H9 (cell line): Measurements from ENCODE around the gene ACVR1. TPM values are rescaled to one million over a fixed set of nuclear protein-coding genes. Genes with fewer than 3 reads are reported as not detected.

Experiments used
- DNase-seq: peaks from one replicate; pipeline ENCODE4 v3.0.0-alpha.2; 2017
- H2AFZ ChIP-seq: one replicate; pipeline ENCODE4 v1.6.1; 2013; ENCODE audit warnings: mild to moderate bottlenecking, low read length, control low read depth, moderate library complexity
- H2AK5ac ChIP-seq: 2 replicates; pipeline ENCODE4 v1.6.1; 2013; ENCODE audit warnings: low read length, control low read depth, mixed read lengths; ENCODE audit not compliant: insufficient read length
- H2BK120ac ChIP-seq: one replicate; pipeline ENCODE4 v1.6.1; 2013; ENCODE audit warnings: low read depth, mild to moderate bottlenecking, low read length, control low read depth, inconsistent platforms; ENCODE audit not compliant: poor library complexity, severe bottlenecking
- H2BK12ac ChIP-seq: 2 replicates; pipeline ENCODE4 v1.6.1; 2013; ENCODE audit warnings: low read length, control low read depth, mixed read lengths, low read depth; ENCODE audit not compliant: insufficient read length
- H2BK15ac ChIP-seq: 2 replicates; pipeline ENCODE4 v1.6.1; 2013; ENCODE audit warnings: low read depth, low read length, control low read depth
- H2BK20ac ChIP-seq: one replicate; pipeline ENCODE4 v1.6.1; 2013; ENCODE audit warnings: low read depth, mild to moderate bottlenecking, low read length, control low read depth, inconsistent platforms; ENCODE audit not compliant: poor library complexity, severe bottlenecking
- H2BK5ac ChIP-seq: 2 replicates; pipeline ENCODE4 v1.6.1; 2013; ENCODE audit warnings: low read length, control low read depth, mixed read lengths; ENCODE audit not compliant: insufficient read length
- H3K14ac ChIP-seq: 2 replicates; pipeline ENCODE4 v1.6.1; 2013; ENCODE audit warnings: low read length, control low read depth; ENCODE audit not compliant: insufficient read depth
- H3K18ac ChIP-seq: 2 replicates; pipeline ENCODE4 v1.6.1; 2013; ENCODE audit warnings: low read depth, mild to moderate bottlenecking, mixed read lengths, low read length, control low read depth; ENCODE audit not compliant: insufficient read length
- H3K23ac ChIP-seq: 2 replicates; pipeline ENCODE4 v1.6.1; 2013; ENCODE audit warnings: low read length, control low read depth, mixed read lengths, low read depth; ENCODE audit not compliant: insufficient read length
- H3K23me2 ChIP-seq: 2 replicates; pipeline ENCODE4 v1.6.1; 2013; ENCODE audit warnings: low read depth, mild to moderate bottlenecking, mixed read lengths, low read length, control low read depth; ENCODE audit not compliant: insufficient read length, poor library complexity, severe bottlenecking
- H3K27ac ChIP-seq: 2 replicates; pipeline ENCODE4 v1.5.1; 2013; ENCODE audit warnings: low read length, control low read depth, mixed read lengths, low read depth; ENCODE audit not compliant: insufficient read length
- H3K27me3 ChIP-seq: 2 replicates; pipeline ENCODE4 v1.6.1; 2013; ENCODE audit warnings: low read length, control low read depth, inconsistent platforms; ENCODE audit not compliant: insufficient read depth
- H3K4ac ChIP-seq: 2 replicates; pipeline ENCODE4 v1.6.1; 2013; ENCODE audit warnings: low read depth, mild to moderate bottlenecking, control low read depth, inconsistent platforms, low read length, moderate library complexity
- H3K4me1 ChIP-seq: 2 replicates; pipeline ENCODE4 v1.6.1; 2013; ENCODE audit warnings: low read length, control low read depth, inconsistent platforms; ENCODE audit not compliant: insufficient read depth
- H3K4me2 ChIP-seq: 2 replicates; pipeline ENCODE4 v1.6.1; 2013; ENCODE audit warnings: low read length, control low read depth, mixed read lengths; ENCODE audit not compliant: insufficient read length, insufficient read depth
- H3K56ac ChIP-seq: 2 replicates; pipeline ENCODE4 v1.6.1; 2013; ENCODE audit warnings: low read depth, mild to moderate bottlenecking, mixed read lengths, low read length, control low read depth; ENCODE audit not compliant: insufficient read length
- H3K79me1 ChIP-seq: 2 replicates; pipeline ENCODE4 v1.6.1; 2013; ENCODE audit warnings: low read depth, mild to moderate bottlenecking, moderate library complexity, low read length, control low read depth, inconsistent platforms; ENCODE audit not compliant: insufficient read depth, poor library complexity, severe bottlenecking
- H3K79me2 ChIP-seq: 2 replicates; pipeline ENCODE4 v1.6.1; 2013; ENCODE audit warnings: low read length, control low read depth, inconsistent platforms; ENCODE audit not compliant: insufficient read depth
- H3K9ac ChIP-seq: 2 replicates; pipeline ENCODE4 v1.6.1; 2013; ENCODE audit warnings: low read length, control low read depth, mixed read lengths; ENCODE audit not compliant: insufficient read length; ENCODE audit errors: extremely low read depth
- H3K9me3 ChIP-seq: one replicate; pipeline ENCODE4 v1.6.1; 2013; ENCODE audit warnings: low read depth, low read length, inconsistent platforms; ENCODE audit not compliant: control insufficient read depth
- H3T11ph ChIP-seq: one replicate; pipeline ENCODE4 v1.6.1; 2013; ENCODE audit warnings: mild to moderate bottlenecking, low read length, control low read depth, inconsistent platforms
- H4K20me1 ChIP-seq: one replicate; pipeline ENCODE4 v1.6.1; 2013; ENCODE audit not compliant: control insufficient read depth, insufficient read length, insufficient read depth
- H4K5ac ChIP-seq: 2 replicates; pipeline ENCODE4 v1.6.1; 2013; ENCODE audit warnings: low read depth, mild to moderate bottlenecking, mixed read lengths, low read length, control low read depth; ENCODE audit not compliant: insufficient read length
- H4K8ac ChIP-seq: replicated peaks from 2 replicates; pipeline ENCODE4 v1.6.1; 2013; ENCODE audit warnings: low read length, control low read depth, mixed read lengths, low read depth; ENCODE audit not compliant: insufficient read length
- H4K91ac ChIP-seq: 2 replicates; pipeline ENCODE4 v1.6.1; 2013; ENCODE audit warnings: low read depth, mild to moderate bottlenecking, moderate library complexity, mixed read lengths, low read length, control low read depth; ENCODE audit not compliant: insufficient read length
- H3K27ac Mint-ChIP-seq, 3 experiments: 2 replicates in 2 of 3; 3 replicates in 1 of 3; pipeline ENCODE4 v1.8.0; 2020 to 2021; ENCODE audit warnings: mixed read lengths in 3 of 3, mild to moderate bottlenecking in 1 of 3, moderate library complexity in 1 of 3
- H3K27me3 Mint-ChIP-seq: 2 replicates; pipeline ENCODE4 v1.8.0; 2021; ENCODE audit warnings: low read depth, mild to moderate bottlenecking, moderate library complexity, mixed read lengths
- H3K36me3 Mint-ChIP-seq, 3 experiments: 2 replicates in 2 of 3; 3 replicates in 1 of 3; pipeline ENCODE4 v1.8.0; 2020 to 2021; ENCODE audit warnings: low read depth in 3 of 3, mixed read lengths in 3 of 3; ENCODE audit not compliant: insufficient read depth in 1 of 3
- H3K4me1 Mint-ChIP-seq, 2 experiments: 2 replicates each; pipeline ENCODE4 v1.8.0; 2020; ENCODE audit warnings: mixed read lengths in 2 of 2
- H3K4me3 Mint-ChIP-seq, 2 experiments: 2 replicates in 1 of 2; 3 replicates in 1 of 2; pipeline ENCODE4 v1.8.0; 2020 to 2021; ENCODE audit warnings: mild to moderate bottlenecking in 2 of 2, mixed read lengths in 2 of 2, moderate library complexity in 1 of 2
- H3K9me3 Mint-ChIP-seq, 2 experiments: 2 replicates in 1 of 2; 3 replicates in 1 of 2; pipeline ENCODE4 v1.8.0; 2020; ENCODE audit warnings: mild to moderate bottlenecking in 2 of 2, mixed read lengths in 2 of 2, moderate library complexity in 1 of 2
- CTCF ChIP-seq: fragments of 200-600 bp; sonication (generic); conservative IDR thresholded peaks from 3 replicates; pipeline ENCODE4 v1.8.0; 2021; ENCODE audit warnings: antibody characterized with exemption, mild to moderate bottlenecking
- WGBS: extraction: QIAGEN DNeasy Blood & Tissue Kit; methylation state at CpG from one replicate; pipeline ENCODE4 v1.1.7; 2013; ENCODE audit warnings: missing lambda C conversion rate, low lambda C conversion rate, mixed read lengths; ENCODE audit not compliant: insufficient read length; ENCODE audit errors: extremely low coverage; 5-methylcytosine and 5-hydroxymethylcytosine counted together
- total RNA-seq: library from RNA; stranded (reverse); gene quantifications from 2 replicates; pipeline ENCODE4 v1.2.1, GENCODE V29; 2021

The ACVR1 gene
- total RNA-seq, 1 experiment from 2014 or later = 21.2 TPM

- H3K4me1 ChIP-seq = no peaks in the 10 kb centered on the region
- H2BK120ac ChIP-seq = no peak overlapping the region
- H3K23ac ChIP-seq = no peak overlapping the region
- H2BK12ac ChIP-seq = no peak overlapping the region
- no peak overlapping the region for H3K18ac ChIP-seq
- no peaks in the 10 kb centered on the region for H3K27me3 ChIP-seq
- no peak overlapping the region for H2AFZ ChIP-seq
- H2BK5ac ChIP-seq = no peak overlapping the region
- Mint-ChIP-seq H3K36me3 (peaks cover 0 to 5% (median 3%) of the 10 kb centered on the region in 3 experiments; a peak in 4 of 7 replicates), H3K27me3 (no peaks in the 10 kb centered on the region; the same call in 1 of the 2 replicates), H3K27ac (no peak overlapping the region), H3K9me3 (no peaks in the 10 kb centered on the region), H3K4me1 (peaks cover 10 to 12% of the 10 kb centered on the region in 2 experiments; a peak in 3 of 4 replicates), H3K4me3 (no peak overlapping the region)
- no peaks in the 10 kb centered on the region for H3K9me3 ChIP-seq
- no peak overlapping the region for H3T11ph ChIP-seq
- H2BK15ac ChIP-seq = no peak overlapping the region
- H3K56ac ChIP-seq = no peak overlapping the region
- no peak overlapping the region for H3K4me2 ChIP-seq
- no peak overlapping the region for H3K4ac ChIP-seq
- no peak overlapping the region for H4K91ac ChIP-seq
- no peak overlapping the region for H4K8ac ChIP-seq
- H3K9ac ChIP-seq = no peak overlapping the region
- no peak overlapping the region for H4K5ac ChIP-seq
- no peak overlapping the region for H3K14ac ChIP-seq
- DNase-seq = no peak
- no peaks in the 10 kb centered on the region for H3K79me2 ChIP-seq
- H2AK5ac ChIP-seq = no peak overlapping the region
- no peaks in the 10 kb centered on the region for H3K79me1 ChIP-seq
- H3K23me2 ChIP-seq = no peaks in the 10 kb centered on the region
- no peak for TF ChIP-seq CTCF
- H4K20me1 ChIP-seq = no peaks in the 10 kb centered on the region
- no peak overlapping the region for H2BK20ac ChIP-seq
- no CpG with 5 or more reads among the region's 7 CpGs for WGBS
- H3K27ac ChIP-seq = no peak overlapping the region
These were observed 69.6 kb downstream of the ACVR1 start for GRCh38 chr2:157806426-157807077.
